Colonic mucosa (tissue), 4 donors: ENCODE data around the gene TCEAL6. TPM values are rescaled to one million over a fixed set of nuclear protein-coding genes. Genes with fewer than 3 reads are reported as not detected.
"Not testable (repeated sequence)": the region's sequence is repeated elsewhere in the genome, so short reads cannot be mapped to it uniquely, and the experiment has no call there.

Source experiments
- DNase-seq: peaks from one replicate; pipeline ENCODE4 v3.0.0-alpha.2; 2020
- H3K27ac ChIP-seq: fragments of 200-600 bp; one replicate; pipeline ENCODE4 v1.8.0; 2021
- H3K27me3 ChIP-seq: fragments of 200-600 bp; one replicate; pipeline ENCODE4 v1.8.0; 2021
- H3K36me3 ChIP-seq: fragments of 200-600 bp; one replicate; pipeline ENCODE4 v1.8.0; 2021
- H3K4me1 ChIP-seq: fragments of 200-600 bp; one replicate; pipeline ENCODE4 v1.8.0; 2021; ENCODE audit warnings: mild to moderate bottlenecking
- H3K4me3 ChIP-seq: fragments of 200-600 bp; one replicate; pipeline ENCODE4 v1.8.0; 2021
- H3K9ac ChIP-seq, 2 donors: one replicate each; pipeline ENCODE4 v1.7.0; 2013; ENCODE audit warnings: control low read depth in 2 of 2, low read depth in 2 of 2, low read length in 2 of 2
- H3K9me3 ChIP-seq: fragments of 200-600 bp; one replicate; pipeline ENCODE4 v1.8.0; 2021
- CTCF ChIP-seq: fragments of 200-600 bp; IDR thresholded peaks from one replicate; pipeline ENCODE4 v1.8.0; 2022; ENCODE audit warnings: antibody characterized with exemption, mild to moderate bottlenecking
- intact Hi-C: fragments of 100-400 bp; cut with DNase I; formaldehyde crosslinking; loops from one replicate; pipeline ENCODE4 v1.14.1; 2022
- total RNA-seq, 2 donors: library from RNA; stranded (reverse); fragmentation: NEBNext Ultra II Directional in 1 of 2; extraction: Animal tissue kit (Norgen Biotek cat#: 25700) in 1 of 2; gene quantifications; one replicate each; pipeline ENCODE4 v1.2.1, GENCODE V29; 2021
- donor health status: healthy.
- donor health status: DM: no; HTN: no; CAD: no.
- donor health status: DM: no; HTN: no; CAD: no.

Gene TCEAL6
- total RNA-seq, result not detected

GRCh38 chrX:102142274-102142673 lies at the start of gene TCEAL6:
TCEAL6 (minus strand) TSS chrX:102142481.
- intact Hi-C loops, H3K27ac ChIP-seq, H3K4me1 ChIP-seq, DNase-seq, H3K9ac ChIP-seq, H3K36me3 ChIP-seq, H3K27me3 ChIP-seq, H3K9me3 ChIP-seq, H3K4me3 ChIP-seq: not testable (repeated sequence)

- no peaks in the 10 kb centered on the region for H3K36me3 ChIP-seq
- H3K4me3 ChIP-seq, result no peak overlapping the region
- H3K27ac ChIP-seq, result no peak overlapping the region
- no peaks in the 10 kb centered on the region for H3K4me1 ChIP-seq
- no peaks in the 10 kb centered on the region for H3K27me3 ChIP-seq
- H3K9me3 ChIP-seq, result no peaks in the 10 kb centered on the region
- intact Hi-C loops, result no loop called here
- H3K9ac ChIP-seq, result no peak overlapping the region
- DNase-seq, result no peak
- TF ChIP-seq CTCF, result no peak
These were observed 43.9 kb upstream of the TCEAL6 start for GRCh38 chrX:102185967-102186720.

- peak within 1 kb of the TSS; percentile 33 for H3K4me3 ChIP-seq
- no peaks in the 10 kb centered on the region for H3K36me3 ChIP-seq
- no peaks in the 10 kb centered on the region for H3K9me3 ChIP-seq
- DNase-seq, result peak; percentile 66
- intact Hi-C loops, result no loop called here
- H3K27me3 ChIP-seq, result no peaks in the 10 kb centered on the region
- no peaks in the 10 kb centered on the region for H3K4me1 ChIP-seq
- peak within 1 kb of the TSS; percentile 49 to 58 for H3K9ac ChIP-seq
- TF ChIP-seq CTCF, result no peak
- no peak within 1 kb of the TSS for H3K27ac ChIP-seq
These were observed 13.5 kb upstream of the TCEAL6 start, which contains the start of gene BEX5 for GRCh38 chrX:102155806-102156179. BEX5 (minus strand) TSS chrX:102155977; CDS start chrX:102154265, 1,712 bp downstream.

- Histone ChIP-seq H3K36me3 (no peaks in the 10 kb centered on the region), H3K4me1 (no peaks in the 10 kb centered on the region), H3K27me3 (no peaks in the 10 kb centered on the region), H3K27ac (no peak overlapping the region), H3K9ac (peak overlapping the region; percentile 49 to 58), H3K4me3 (peak overlapping the region; percentile 33), H3K9me3 (no peaks in the 10 kb centered on the region)
- no peak for TF ChIP-seq CTCF
- intact Hi-C loops, result no loop called here
- peak; percentile 18 for DNase-seq
These were observed 12.9 kb upstream of the TCEAL6 start for GRCh38 chrX:102154900-102155805.

- Histone ChIP-seq H3K27ac (no peak overlapping the region), H3K9me3 (no peaks in the 10 kb centered on the region), H3K4me3 (no peak overlapping the region), H3K4me1 (no peaks in the 10 kb centered on the region), H3K36me3 (no peaks in the 10 kb centered on the region), H3K27me3 (no peaks in the 10 kb centered on the region), H3K9ac (no peak overlapping the region)
- intact Hi-C loops, result no loop called here
- peak; percentile 17 for DNase-seq
- no peak for TF ChIP-seq CTCF
These were observed 12.1 kb upstream of the TCEAL6 start for GRCh38 chrX:102154218-102154860.

- H3K9me3 ChIP-seq, intact Hi-C loops, H3K4me1 ChIP-seq, DNase-seq, H3K36me3 ChIP-seq, H3K4me3 ChIP-seq, H3K9ac ChIP-seq, H3K27ac ChIP-seq, H3K27me3 ChIP-seq: not testable (repeated sequence)
These were observed 650 bp downstream of the TCEAL6 start for GRCh38 chrX:102141631-102142030.

GRCh38 chrX:102140876-102141275 lies 1.4 kb downstream of the TCEAL6 start:
- intact Hi-C loops, H3K4me1 ChIP-seq, H3K36me3 ChIP-seq, H3K4me3 ChIP-seq, H3K9ac ChIP-seq, H3K27ac ChIP-seq, H3K27me3 ChIP-seq, H3K9me3 ChIP-seq, DNase-seq: not testable (repeated sequence)
